Fibroblast of lung (primary cell): Measurements from ENCODE around the gene OR2V1. TPM values are rescaled to one million over a fixed set of nuclear protein-coding genes. Genes with fewer than 3 reads are reported as not detected.

Source experiments
- DNase-seq, 2 donors: peaks; one replicate each; pipeline versions ENCODE4 v3.0.0 to v3.0.0-alpha.2; 2010; ENCODE audit warnings: low read depth in 2 of 2
- H2AFZ ChIP-seq: 2 replicates; pipeline ENCODE4 v1.5.1; 2012; ENCODE audit warnings: low read length, control low read depth, inconsistent platforms
- H3K27ac ChIP-seq: 2 replicates; pipeline ENCODE4 v1.5.1; 2011; ENCODE audit warnings: low read length, control low read depth; ENCODE audit not compliant: insufficient read depth
- H3K27me3 ChIP-seq: 2 replicates; pipeline ENCODE4 v1.5.1; 2011; ENCODE audit warnings: mild to moderate bottlenecking, low read length; ENCODE audit not compliant: control insufficient read depth, insufficient read depth
- H3K36me3 ChIP-seq: 2 replicates; pipeline ENCODE4 v1.5.1; 2011; ENCODE audit warnings: low read length; ENCODE audit not compliant: control insufficient read depth, insufficient read depth
- H3K4me1 ChIP-seq: 2 replicates; pipeline ENCODE4 v1.5.1; 2011; ENCODE audit warnings: low read length; ENCODE audit not compliant: control insufficient read depth, insufficient read depth; ENCODE audit errors: extremely low read depth
- H3K4me2 ChIP-seq: 2 replicates; pipeline ENCODE4 v1.5.1; 2011; ENCODE audit warnings: low read length, control low read depth; ENCODE audit not compliant: insufficient read depth; ENCODE audit errors: extremely low read depth
- H3K4me3 ChIP-seq, 4 experiments: fragments of 200-600 bp in 1 of 4; sonication (generic) in 1 of 4; replicated peaks in 1 of 4; 2 replicates each; pipeline ENCODE4 v1.5.1; 2011 to 2016; ENCODE audit warnings: low read length in 4 of 4, low read depth in 3 of 4, mild to moderate bottlenecking in 3 of 4, control low read depth in 2 of 4, inconsistent platforms in 1 of 4, mixed read lengths in 1 of 4; ENCODE audit not compliant: insufficient read depth in 1 of 4; ENCODE audit errors: control extremely low read depth in 1 of 4
- H3K79me2 ChIP-seq: 2 replicates; pipeline ENCODE4 v1.5.1; 2012; ENCODE audit warnings: mild to moderate bottlenecking, low read length, inconsistent platforms; ENCODE audit not compliant: control insufficient read depth, insufficient read depth
- H3K9ac ChIP-seq: 2 replicates; pipeline ENCODE4 v1.5.1; 2011; ENCODE audit warnings: mild to moderate bottlenecking, low read length, control low read depth; ENCODE audit not compliant: insufficient read depth
- H3K9me3 ChIP-seq: 2 replicates; pipeline ENCODE4 v1.5.1; 2012; ENCODE audit warnings: low read depth, low read length; ENCODE audit not compliant: control insufficient read depth, insufficient read depth
- H4K20me1 ChIP-seq: 2 replicates; pipeline ENCODE4 v1.5.1; 2011; ENCODE audit warnings: low read length; ENCODE audit not compliant: control insufficient read depth, insufficient read depth; ENCODE audit errors: extremely low read depth
- EZH2 ChIP-seq: IDR thresholded peaks from 2 replicates; pipeline ENCODE4 v1.5.1; 2012; ENCODE audit warnings: low read length, control low read depth, mild to moderate bottlenecking; ENCODE audit errors: missing control alignments
- polyA plus RNA-seq, 2 donors: library from polyadenylated mRNA; depleted of rRNA in 1 of 2; stranded (reverse) in 1 of 2; unstranded in 1 of 2; fragments of >200 nt; gene quantifications; 2 replicates each; pipeline ENCODE4 v1.2.1, GENCODE V29; 2011 to 2012; ENCODE audit warnings: missing spikeins in 1 of 2
- total RNA-seq: library from RNA; depleted of rRNA; stranded (reverse); fragments of >200 nt; gene quantifications from 2 replicates; pipeline ENCODE4 v1.2.1, GENCODE V29; 2014
- TF ChIP-seq, protein P1 (sequence below), 2 donors: IDR thresholded peaks in 1 of 2; conservative IDR thresholded peaks in 1 of 2; 1 replicate in 1 of 2; 2 replicates in 1 of 2; pipeline ENCODE4 v1.5.1; 2011 to 2012; ENCODE audit warnings: low read length in 2 of 2, control low read depth in 1 of 2, inconsistent platforms in 1 of 2, low read depth in 1 of 2, mild to moderate bottlenecking in 1 of 2

The OR2V1 gene
- total and polyA plus RNA-seq, 2 donors (not counting 1 experiment from before 2014, with no cell fraction given) = not detected

DNA sequence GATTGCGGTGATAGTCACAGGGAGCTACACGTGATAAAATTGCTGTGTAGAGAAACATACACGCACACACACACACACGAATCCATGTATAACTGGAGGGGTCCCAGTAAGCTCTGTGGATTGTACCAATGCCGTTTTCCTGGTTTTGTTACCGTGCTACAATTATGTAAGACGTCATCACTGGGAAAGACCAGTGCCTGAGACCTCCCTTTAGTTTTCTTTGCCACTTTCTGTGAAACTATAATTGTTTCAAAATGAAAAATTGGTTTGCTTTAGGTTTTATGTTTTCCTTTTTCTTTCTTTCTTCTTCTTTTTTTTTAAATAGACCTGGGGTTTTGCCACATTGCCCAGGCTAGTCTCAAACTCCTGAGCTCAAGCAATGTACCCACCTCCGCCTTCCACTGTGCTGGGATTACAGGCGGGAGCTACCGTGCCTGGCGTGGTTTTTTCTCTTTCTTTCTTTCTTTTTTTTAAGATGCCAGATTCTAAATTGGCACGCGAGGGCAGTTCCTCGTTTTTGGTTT is 37.7 kb upstream of the OR2V1 start:
- Histone ChIP-seq H2AFZ (no peak overlapping the region), H3K4me1 (peaks cover 4% of the 10 kb centered on the region), H3K36me3 (no peaks in the 10 kb centered on the region), H3K4me2 (no peak overlapping the region), H3K27me3 (no peaks in the 10 kb centered on the region), H3K79me2 (no peaks in the 10 kb centered on the region), H3K4me3 (no peak overlapping the region), H3K9me3 (no peaks in the 10 kb centered on the region), H4K20me1 (no peaks in the 10 kb centered on the region), H3K27ac (no peak overlapping the region), H3K9ac (no peak overlapping the region)
- DNase-seq = no peak
- TF ChIP-seq EZH2 = no peak
- TF ChIP-seq, protein P1, sequence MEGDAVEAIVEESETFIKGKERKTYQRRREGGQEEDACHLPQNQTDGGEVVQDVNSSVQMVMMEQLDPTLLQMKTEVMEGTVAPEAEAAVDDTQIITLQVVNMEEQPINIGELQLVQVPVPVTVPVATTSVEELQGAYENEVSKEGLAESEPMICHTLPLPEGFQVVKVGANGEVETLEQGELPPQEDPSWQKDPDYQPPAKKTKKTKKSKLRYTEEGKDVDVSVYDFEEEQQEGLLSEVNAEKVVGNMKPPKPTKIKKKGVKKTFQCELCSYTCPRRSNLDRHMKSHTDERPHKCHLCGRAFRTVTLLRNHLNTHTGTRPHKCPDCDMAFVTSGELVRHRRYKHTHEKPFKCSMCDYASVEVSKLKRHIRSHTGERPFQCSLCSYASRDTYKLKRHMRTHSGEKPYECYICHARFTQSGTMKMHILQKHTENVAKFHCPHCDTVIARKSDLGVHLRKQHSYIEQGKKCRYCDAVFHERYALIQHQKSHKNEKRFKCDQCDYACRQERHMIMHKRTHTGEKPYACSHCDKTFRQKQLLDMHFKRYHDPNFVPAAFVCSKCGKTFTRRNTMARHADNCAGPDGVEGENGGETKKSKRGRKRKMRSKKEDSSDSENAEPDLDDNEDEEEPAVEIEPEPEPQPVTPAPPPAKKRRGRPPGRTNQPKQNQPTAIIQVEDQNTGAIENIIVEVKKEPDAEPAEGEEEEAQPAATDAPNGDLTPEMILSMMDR (conservative IDR thresholded peaks at IDR 0.05 in 1 of 2, IDR thresholded peaks at IDR 0.05 in 1 of 2; ENCODE audit: low read depth in 1 of 2, low read length in 2 of 2) = no peak

DNA sequence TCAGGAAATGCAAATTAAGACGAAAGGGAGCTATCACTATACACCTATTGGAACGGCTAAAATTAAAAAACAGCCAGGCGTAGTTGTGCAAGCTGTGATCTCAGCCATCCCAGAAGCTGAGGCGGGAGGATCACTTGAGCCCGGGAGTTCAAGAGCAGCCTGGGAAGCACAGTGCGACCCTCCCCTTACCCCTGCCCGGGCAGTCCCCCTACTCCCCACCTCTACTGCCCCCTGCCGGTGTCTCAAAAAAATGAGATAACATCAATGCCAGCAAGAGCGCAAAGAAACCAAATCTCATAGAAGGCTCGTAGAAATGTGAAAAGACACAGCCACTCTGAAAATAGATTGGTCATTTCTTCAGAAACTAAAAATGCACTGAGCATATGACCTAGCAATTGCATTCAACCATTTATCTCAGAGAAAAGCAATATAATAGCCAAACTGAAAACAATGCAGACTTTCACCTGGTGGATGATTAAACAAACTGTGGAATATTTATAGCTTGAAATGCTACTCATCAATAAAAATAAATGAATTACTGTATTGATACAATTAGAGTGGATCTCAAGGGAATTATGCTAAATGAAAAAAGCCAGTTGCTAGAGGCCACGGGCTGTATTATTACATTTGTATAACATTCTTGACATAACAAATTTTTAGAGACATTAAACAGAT is 37.0 kb upstream of the OR2V1 start:
- no peak overlapping the region for H2AFZ ChIP-seq
- no peak overlapping the region for H3K9ac ChIP-seq
- no peaks in the 10 kb centered on the region for H3K36me3 ChIP-seq
- H3K27me3 ChIP-seq = no peaks in the 10 kb centered on the region
- H3K9me3 ChIP-seq = no peaks in the 10 kb centered on the region
- TF ChIP-seq, protein P1 (conservative IDR thresholded peaks at IDR 0.05 in 1 of 2, IDR thresholded peaks at IDR 0.05 in 1 of 2; ENCODE audit: low read depth in 1 of 2, low read length in 2 of 2) = peak; percentile 23 to 35
- no peak for TF ChIP-seq EZH2
- H3K27ac ChIP-seq = no peak overlapping the region
- peaks cover 4% of the 10 kb centered on the region for H3K4me1 ChIP-seq
- H3K79me2 ChIP-seq = no peaks in the 10 kb centered on the region
- H3K4me2 ChIP-seq = no peak overlapping the region
- H4K20me1 ChIP-seq = no peaks in the 10 kb centered on the region
- H3K4me3 ChIP-seq = no peak overlapping the region
- no peak for DNase-seq

DNA sequence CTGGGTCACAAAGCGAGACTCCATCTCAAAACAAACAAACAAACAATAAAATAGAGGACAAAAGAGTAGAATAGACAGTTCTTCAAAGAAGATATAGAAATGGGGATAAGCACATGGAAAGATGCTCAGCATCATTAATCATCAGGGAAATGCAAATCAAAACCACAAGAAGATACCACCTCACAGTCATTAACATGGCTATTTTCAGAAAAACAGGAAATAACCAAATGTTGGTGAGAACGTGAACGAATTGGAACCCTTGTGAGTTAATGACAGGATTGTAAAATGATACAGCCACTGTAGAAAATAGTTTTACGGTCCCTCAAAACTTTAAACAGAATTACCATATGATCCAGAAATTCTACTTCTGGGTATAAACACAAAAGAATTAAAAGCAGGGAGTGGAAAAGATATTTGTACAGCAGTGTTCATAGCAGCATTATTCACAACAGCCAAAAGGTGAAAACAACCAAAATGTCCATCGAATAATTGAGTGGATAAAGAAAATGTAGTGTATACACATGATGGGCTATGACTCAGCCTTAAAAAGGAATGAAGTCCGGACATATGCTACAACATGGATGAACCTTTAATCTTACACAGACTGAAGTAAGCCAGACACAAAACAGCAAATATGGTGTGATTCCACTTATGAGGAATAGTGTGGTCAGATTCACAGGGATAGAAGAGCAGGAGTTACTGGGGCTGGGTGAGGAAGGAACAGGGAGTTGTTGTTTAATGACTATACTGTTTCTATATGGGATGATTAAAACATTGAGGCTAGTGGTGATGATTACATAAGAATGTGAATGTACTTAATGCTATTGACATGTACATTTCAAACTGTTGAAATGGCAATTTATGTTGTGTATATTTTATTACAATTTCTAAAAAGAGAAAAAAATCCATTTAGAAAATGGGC is 36.1 kb upstream of the OR2V1 start:
- Histone ChIP-seq H4K20me1 (no peaks in the 10 kb centered on the region), H3K27me3 (no peaks in the 10 kb centered on the region), H3K9ac (no peak overlapping the region), H3K36me3 (no peaks in the 10 kb centered on the region), H3K79me2 (no peaks in the 10 kb centered on the region), H3K4me1 (peaks cover 4% of the 10 kb centered on the region), H3K4me2 (no peak overlapping the region), H3K27ac (no peak overlapping the region), H2AFZ (no peak overlapping the region), H3K9me3 (no peaks in the 10 kb centered on the region), H3K4me3 (no peak overlapping the region)
- TF ChIP-seq, protein P1 (conservative IDR thresholded peaks at IDR 0.05 in 1 of 2, IDR thresholded peaks at IDR 0.05 in 1 of 2; ENCODE audit: low read depth in 1 of 2, low read length in 2 of 2) = no peak
- no peak for TF ChIP-seq EZH2
- no peak for DNase-seq
